GM10266 (cell line): ENCODE data around the gene RBFOX2.

Experiments
- DNase-seq: peaks from one replicate; pipeline ENCODE4 v3.0.0; 2012; ENCODE audit errors: extremely low spot score
- TF ChIP-seq, protein P1 (sequence below): IDR thresholded peaks from 2 replicates; pipeline ENCODE4 v1.5.1; 2012; ENCODE audit warnings: mild to moderate bottlenecking, low read depth; ENCODE audit not compliant: control insufficient read depth, insufficient read depth; ENCODE audit errors: missing control alignments

The RBFOX2 gene

DNA sequence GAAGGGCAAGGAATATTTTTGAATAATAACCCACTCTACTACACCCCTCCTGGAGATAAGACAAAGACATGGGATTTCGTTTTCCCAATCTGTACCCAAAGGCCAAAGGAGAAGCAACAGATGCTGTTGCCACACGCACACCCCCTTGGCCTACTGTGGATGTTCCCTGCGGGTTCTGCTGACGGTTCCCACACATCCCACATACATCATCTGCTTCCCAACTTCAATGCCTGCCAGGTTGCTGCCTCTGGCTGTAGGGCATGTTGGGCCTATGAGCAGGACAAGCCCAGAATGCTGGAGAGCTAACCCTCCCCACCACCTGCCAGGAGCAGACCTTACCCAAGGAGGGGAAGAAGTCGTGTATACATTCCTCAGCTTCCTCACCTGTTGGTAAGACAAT, 13.6 kb upstream of the RBFOX2 start:
- TF ChIP-seq, protein P1, sequence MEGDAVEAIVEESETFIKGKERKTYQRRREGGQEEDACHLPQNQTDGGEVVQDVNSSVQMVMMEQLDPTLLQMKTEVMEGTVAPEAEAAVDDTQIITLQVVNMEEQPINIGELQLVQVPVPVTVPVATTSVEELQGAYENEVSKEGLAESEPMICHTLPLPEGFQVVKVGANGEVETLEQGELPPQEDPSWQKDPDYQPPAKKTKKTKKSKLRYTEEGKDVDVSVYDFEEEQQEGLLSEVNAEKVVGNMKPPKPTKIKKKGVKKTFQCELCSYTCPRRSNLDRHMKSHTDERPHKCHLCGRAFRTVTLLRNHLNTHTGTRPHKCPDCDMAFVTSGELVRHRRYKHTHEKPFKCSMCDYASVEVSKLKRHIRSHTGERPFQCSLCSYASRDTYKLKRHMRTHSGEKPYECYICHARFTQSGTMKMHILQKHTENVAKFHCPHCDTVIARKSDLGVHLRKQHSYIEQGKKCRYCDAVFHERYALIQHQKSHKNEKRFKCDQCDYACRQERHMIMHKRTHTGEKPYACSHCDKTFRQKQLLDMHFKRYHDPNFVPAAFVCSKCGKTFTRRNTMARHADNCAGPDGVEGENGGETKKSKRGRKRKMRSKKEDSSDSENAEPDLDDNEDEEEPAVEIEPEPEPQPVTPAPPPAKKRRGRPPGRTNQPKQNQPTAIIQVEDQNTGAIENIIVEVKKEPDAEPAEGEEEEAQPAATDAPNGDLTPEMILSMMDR = no peak
- no peak for DNase-seq

DNA sequence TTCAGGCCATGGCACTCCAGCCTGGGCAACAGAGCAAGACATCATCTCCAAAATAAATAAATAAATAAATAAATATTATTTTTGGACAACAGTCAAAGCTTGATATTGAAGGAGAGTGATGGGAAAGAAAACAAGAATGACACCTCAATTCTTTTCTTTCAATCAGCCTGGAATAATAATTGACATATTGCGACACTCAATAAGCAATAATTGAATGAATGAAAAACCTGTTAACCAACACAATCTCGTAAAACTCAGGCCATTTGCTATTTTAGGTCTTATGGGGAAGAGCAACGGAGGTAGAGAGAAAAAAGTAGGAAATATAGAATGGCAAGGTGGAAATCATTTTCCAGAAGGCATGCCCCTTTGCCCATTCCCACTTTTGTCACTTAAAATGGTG, 10.5 kb upstream of the RBFOX2 start:
- DNase-seq = no peak
- TF ChIP-seq, protein P1 = no peak

DNA sequence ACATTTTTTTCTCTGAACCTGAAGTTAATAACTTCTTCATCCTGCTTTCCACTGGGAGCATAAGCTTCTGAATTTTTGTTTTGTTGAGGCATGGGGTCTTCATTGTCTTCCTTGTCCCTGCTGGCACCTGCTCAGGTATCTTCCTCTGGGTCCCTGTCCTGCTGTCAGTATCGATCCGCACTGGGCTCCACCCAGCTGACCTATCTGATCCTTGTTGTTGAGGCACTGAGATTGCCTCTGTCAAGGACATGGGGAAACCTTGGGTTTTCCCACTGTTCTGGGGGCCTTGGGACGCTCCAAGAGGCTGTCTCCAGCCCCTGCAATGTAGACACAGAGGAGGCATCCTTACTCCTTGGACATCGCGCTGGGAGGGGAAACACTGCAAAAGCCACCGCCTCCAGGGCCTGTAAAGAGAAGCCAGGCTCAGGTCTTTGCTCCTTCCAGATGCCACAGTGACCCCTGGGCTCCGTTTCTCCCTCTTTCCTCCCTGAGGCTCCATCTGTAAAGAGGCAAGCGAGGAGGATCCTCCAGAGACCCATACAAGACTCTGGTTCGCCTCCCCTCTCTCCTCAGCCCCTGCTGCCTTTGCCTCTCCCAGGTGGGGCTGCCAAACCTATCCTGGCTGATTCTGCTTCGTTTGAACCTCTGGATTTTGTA, 8.6 kb upstream of the RBFOX2 start:
- no peak for DNase-seq
- TF ChIP-seq, protein P1 = no peak

DNA sequence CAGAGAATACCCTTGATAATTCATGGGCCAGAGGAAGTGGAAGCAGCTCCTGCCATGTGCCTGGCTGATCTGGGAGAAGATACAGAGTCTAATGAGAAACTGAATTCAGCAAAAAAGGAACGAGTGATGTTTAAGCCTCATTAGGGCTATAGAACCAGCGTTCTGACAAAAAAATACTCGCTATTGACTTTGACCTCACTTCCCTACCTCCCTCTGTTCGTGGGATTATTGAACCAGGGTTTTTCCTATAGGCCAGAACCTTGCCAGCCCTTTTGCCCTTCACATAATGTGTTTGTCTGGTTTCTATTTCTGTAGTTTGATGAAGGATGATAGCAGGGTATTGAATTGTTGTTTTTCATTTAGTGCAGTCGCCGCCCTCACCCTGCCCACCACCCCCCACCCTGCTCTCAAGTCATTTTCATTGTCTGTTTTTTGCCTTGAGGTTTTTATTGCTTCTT, 7.6 kb upstream of the RBFOX2 start:
- DNase-seq = no peak

DNA sequence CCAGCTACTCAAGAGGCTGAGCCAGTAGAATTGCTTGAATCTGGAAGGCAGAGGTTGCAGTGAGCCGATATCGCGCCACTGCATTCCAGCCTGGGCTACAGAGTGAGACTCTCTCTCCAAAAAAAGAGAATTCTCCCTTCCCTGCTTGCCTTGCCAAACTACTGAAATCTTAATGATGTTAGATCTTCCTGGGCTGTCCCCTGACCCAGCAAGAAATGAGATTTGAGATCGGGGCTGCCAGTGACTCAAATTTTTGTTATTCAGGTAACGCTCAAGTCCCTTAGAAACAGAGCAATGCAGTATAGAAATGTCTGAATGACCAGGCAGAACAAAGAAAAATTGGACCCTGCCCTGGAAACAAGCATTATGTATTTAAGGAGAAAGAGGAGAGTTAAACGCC, 4.0 kb upstream of the RBFOX2 start:
- DNase-seq = no peak
- TF ChIP-seq, protein P1 = no peak

More for the DNA sequence above, 7.6 kb upstream of the RBFOX2 start:
- TF ChIP-seq, protein P1 = no peak

DNA sequence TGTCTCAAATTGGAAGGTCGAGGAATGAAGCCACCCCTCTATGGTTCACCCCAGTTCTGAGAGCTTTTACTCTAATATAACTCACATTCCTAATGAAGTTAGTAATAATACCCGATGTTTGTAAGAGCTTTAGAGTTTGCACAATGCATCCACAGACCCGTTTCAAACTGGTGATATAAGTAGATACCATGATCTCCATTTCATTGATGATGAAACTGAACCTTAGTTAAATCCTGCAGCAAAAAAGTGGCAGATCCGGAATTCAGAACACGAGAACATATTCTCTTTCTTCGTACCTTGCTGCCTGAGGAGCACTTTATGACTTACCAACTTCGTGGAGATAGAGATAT, 757 bp upstream of the RBFOX2 start:
- no peak for DNase-seq
- TF ChIP-seq, protein P1 = no peak

DNA sequence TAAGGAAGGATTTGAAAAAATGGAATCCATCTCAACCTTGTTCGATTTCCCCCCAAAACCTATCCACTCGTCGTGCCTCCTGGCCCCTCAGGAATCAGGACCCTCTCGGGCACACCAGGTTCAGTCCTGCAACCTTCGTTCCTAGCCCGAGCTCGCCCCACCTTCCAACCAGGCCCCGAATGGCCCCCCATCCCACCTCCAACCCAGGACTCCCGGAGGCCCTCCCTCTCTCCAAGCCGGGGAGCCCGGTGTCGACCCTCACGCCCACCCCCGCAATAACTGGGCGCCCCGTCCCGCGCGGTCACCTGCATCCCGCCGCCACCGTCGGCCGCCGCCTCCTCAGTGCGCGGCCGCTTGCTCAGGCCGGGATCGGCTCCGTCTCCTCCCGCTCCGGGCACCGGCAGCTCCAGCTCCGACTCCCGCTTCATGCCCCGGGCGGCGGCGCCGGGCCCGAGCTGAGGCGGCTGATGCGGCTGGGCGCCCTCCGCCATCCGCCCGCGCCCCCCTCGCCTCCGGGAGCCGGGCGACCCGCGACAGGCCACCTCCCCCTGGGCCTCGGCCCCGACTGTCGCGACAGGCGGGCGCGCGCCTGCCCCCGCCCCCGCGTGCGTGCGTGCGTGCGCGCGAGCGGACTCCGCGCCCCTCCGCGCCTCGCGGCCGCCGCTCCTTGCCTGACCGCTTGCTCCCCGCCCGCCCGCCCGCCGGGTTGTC, 534 bp downstream of the RBFOX2 start:
- DNase-seq = peak; percentile 54
- TF ChIP-seq, protein P1 = no peak
